ENCODE measurements around the gene SCP2.
A peak's percentile ranks its signal among the peaks of the same experiment; 100 is the strongest.

The SCP2 gene

DNA sequence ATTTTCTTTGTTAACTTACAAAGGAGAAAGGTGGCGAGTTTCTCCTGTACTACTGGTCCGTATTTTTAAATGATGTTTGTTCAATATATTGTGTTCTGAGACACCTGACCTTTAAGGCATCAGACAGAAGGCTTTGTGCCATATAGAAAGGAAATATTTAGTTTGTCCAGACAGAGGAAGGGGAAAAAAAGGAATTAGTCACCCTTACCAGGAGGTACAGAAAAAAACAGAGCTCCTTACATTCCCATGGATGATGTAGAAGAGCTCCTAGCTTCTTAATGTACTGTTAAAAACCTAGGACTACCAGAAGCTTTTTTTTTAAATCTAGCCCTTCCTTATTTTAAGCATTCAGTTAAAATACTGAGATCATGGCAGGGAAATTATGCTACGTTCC lies 122.5 kb downstream of the SCP2 start:
- TF ChIP-seq, protein P1, sequence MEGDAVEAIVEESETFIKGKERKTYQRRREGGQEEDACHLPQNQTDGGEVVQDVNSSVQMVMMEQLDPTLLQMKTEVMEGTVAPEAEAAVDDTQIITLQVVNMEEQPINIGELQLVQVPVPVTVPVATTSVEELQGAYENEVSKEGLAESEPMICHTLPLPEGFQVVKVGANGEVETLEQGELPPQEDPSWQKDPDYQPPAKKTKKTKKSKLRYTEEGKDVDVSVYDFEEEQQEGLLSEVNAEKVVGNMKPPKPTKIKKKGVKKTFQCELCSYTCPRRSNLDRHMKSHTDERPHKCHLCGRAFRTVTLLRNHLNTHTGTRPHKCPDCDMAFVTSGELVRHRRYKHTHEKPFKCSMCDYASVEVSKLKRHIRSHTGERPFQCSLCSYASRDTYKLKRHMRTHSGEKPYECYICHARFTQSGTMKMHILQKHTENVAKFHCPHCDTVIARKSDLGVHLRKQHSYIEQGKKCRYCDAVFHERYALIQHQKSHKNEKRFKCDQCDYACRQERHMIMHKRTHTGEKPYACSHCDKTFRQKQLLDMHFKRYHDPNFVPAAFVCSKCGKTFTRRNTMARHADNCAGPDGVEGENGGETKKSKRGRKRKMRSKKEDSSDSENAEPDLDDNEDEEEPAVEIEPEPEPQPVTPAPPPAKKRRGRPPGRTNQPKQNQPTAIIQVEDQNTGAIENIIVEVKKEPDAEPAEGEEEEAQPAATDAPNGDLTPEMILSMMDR (IDR thresholded peaks at IDR 0.05; ENCODE audit: borderline replicate concordance, control extremely low read depth, extremely low read depth, insufficient read depth, missing control alignments) = no peak
- in situ Hi-C loops (cut with MboI; ENCODE audit: low sequenced_read_pairs, unreplicated experiment) = no loop called here
- DNase-seq (ENCODE audit: low spot score) = no peak

DNA sequence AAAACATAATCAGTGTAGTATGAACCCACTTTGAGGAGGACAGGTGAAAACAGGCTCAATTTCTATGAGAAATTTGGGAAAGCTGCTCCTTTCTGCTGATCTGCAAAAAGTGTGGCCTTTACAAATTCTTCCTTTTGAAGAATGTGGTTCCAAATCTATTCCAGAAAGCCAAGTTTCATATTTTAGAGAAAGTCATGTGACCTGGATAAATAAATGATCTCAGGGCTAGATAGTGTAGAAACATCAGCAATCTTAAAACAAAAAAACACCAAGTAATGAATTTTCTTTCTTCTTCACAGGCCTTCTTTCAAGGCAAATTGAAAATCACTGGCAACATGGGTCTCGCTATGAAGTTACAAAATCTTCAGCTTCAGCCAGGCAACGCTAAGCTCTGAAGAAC lies 123.2 kb downstream of the SCP2 start:
- TF ChIP-seq, protein P1 (IDR thresholded peaks at IDR 0.05; ENCODE audit: borderline replicate concordance, control extremely low read depth, extremely low read depth, insufficient read depth, missing control alignments) = no peak
- in situ Hi-C loops (cut with MboI; ENCODE audit: low sequenced_read_pairs, unreplicated experiment) = no loop called here
- no peak for DNase-seq (ENCODE audit: low spot score)

DNA sequence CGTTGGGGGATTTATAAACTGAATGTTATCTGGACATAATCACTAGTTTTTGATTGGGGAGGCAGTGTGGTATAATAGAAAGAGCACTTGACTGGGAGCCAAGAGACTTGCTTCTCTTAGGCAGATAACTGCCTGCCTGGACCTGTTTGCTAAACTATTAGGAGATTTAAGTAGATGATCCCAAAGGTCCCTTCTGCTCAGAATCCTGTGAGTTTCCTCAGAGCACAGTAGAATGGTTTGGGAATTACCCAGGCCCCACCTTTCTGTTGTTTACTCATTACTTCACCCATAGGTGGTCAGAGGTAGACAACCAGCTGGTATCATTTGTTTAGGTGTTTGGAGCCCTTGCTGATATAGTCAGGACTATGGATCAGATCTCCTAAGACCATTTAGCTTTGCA lies 124.6 kb downstream of the SCP2 start:
- DNase-seq (ENCODE audit: low spot score) = no peak
- TF ChIP-seq, protein P1 (IDR thresholded peaks at IDR 0.05; ENCODE audit: borderline replicate concordance, control extremely low read depth, extremely low read depth, insufficient read depth, missing control alignments) = no peak
- in situ Hi-C loops (cut with MboI; ENCODE audit: low sequenced_read_pairs, unreplicated experiment) = no loop called here

DNA sequence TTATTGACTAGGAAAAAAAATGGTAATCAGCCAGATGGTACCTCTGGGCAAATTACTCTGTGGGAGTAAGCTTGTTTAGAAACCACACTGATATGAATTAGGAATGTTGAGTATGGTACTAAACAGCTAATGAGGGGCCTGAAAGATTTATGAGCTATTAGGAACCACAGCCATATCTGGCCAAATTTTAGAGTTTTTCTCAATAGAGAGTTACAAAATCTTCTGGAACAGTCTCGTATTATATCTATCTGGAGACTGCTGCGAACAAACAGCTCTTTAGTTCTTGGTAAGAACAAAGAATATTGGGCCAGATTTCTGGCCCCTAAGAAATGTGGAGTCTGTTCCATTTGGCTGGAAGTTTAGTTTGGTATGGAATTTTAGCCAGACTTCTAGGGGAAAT lies 130.1 kb downstream of the SCP2 start:
- in situ Hi-C loops (cut with MboI; ENCODE audit: low sequenced_read_pairs, unreplicated experiment) = no loop called here
- DNase-seq (ENCODE audit: low spot score) = no peak
- TF ChIP-seq, protein P1 (IDR thresholded peaks at IDR 0.05; ENCODE audit: borderline replicate concordance, control extremely low read depth, extremely low read depth, insufficient read depth, missing control alignments) = no peak

DNA sequence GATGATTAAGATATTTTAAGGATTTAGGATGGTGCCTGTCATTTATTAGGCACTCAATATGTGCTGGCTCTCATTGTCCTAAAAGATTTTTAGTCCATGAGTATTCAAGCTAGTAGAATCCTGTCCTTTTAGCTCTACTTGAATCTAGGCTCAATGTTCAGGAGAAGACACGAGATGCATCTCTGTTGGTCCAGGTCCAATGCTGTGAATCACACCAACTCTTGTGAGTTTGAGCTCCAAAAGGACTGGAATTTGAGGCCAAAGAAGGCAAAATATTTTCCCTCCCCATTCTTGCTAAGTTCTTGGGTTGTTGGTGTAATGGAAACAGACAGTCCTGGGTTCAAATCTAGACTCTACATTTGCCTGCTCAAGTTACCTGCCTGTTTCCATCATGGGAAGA lies 133.5 kb downstream of the SCP2 start:
- in situ Hi-C loops (cut with MboI; ENCODE audit: low sequenced_read_pairs, unreplicated experiment) = no loop called here
- DNase-seq (ENCODE audit: low spot score) = no peak
- TF ChIP-seq, protein P1 (IDR thresholded peaks at IDR 0.05; ENCODE audit: borderline replicate concordance, control extremely low read depth, extremely low read depth, insufficient read depth, missing control alignments) = no peak

DNA sequence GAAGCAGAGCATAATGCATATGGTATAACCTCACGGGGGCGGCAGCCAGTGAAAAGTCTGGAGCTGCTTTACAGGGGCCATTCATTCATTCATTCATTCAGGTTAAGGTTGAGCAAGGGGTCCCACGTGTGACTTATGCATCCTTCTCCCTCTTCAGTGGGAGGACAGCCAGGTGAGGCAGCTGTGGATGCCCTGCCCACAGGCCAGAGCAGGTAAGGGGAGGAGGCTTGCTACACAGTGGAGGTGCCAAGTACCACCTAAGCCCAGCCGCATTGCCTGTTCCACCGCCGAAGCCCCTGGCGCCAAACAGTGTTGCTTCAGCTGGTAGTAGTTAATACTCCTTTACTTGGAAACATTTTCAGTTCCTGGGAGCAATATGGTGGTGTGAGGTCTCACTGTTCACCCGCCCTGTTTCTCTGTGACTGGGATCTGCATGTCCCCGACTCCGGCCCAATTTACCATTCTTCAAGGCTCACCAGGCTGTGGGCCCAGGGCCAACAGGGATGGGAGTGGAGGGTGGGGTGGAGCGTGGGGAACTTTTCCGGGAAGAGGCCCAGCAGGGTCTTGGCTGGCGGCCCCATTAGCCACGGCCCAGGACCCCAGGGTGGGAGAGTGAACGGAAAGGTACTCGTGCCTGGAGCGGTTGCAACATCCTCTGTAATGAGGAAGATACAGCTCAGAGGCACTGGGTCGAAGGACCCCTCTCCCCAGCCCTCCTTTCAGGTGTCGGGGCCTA lies 134.2 kb downstream of the SCP2 start:
- DNase-seq (ENCODE audit: low spot score) = peak; percentile 20
- in situ Hi-C loops (cut with MboI; ENCODE audit: low sequenced_read_pairs, unreplicated experiment) = no loop called here
- TF ChIP-seq, protein P1 (IDR thresholded peaks at IDR 0.05; ENCODE audit: borderline replicate concordance, control extremely low read depth, extremely low read depth, insufficient read depth, missing control alignments) = no peak
